ENCODE results near the gene KCNK3.
"Not testable (repeated sequence)": the region's sequence is repeated elsewhere in the genome, so short reads cannot be mapped to it uniquely, and the experiment has no call there.

The KCNK3 gene

GRCh38 chr2:26692279-26692896 lies at the start of gene KCNK3:
Gene KCNK3 (plus strand): TSS chr2:26692722. CDS start chr2:26692876, 154 bp downstream.
- peak; percentile 46 to 65 for DNase-seq

GRCh38 chr2:26644188-26644835 lies 48.2 kb upstream of the KCNK3 start:
- DNase-seq = no peak

- DNase-seq = no peak
These were observed 46.8 kb upstream of the KCNK3 start for GRCh38 chr2:26645762-26646161.

- no peak for DNase-seq
These were observed 45.4 kb upstream of the KCNK3 start for GRCh38 chr2:26646986-26647672.

DNA sequence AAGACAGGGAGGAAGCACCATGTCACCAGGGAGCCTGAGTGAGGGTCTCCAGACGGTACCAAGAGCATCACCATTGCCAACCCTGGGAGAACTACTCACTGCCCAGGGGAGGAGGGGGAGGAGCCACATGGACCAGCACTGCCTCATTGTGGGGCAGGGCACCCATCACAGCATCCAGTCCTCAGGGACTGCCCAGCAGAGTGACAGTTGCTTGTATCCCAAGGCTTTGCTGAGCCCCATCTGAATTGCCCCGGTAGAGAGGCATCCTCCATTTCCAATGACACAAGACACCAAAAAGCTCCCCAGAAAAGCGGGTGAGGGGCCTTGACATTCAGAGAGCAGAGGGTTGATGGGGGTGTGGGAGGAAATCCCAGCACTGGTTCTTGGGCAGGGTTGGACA lies 44.5 kb upstream of the KCNK3 start:
- DNase-seq = no peak

DNA sequence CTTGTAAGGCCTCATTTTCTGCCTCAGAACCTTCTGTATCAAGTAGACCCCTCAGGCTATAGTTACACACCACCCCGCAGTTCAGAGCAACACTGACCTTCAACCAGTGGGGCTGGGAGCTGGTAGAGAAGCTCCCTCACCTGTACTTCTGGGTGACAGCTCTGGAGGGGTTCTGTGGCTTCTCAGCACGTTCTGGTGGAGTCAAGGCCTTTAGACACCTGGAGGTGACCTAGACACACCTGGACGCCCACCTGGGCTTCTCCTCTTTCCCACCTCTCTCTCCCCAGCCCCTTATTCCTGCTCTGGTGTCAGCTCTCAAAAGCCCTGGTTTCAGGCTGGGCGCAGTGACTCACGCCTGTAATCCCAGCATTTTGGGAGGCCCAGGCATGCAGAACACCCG lies 44.0 kb upstream of the KCNK3 start:
- DNase-seq = no peak

- DNase-seq = peak; percentile 94 to 96
These were observed 43.2 kb upstream of the KCNK3 start for GRCh38 chr2:26649322-26649721.

GRCh38 chr2:26649992-26650712 lies 42.4 kb upstream of the KCNK3 start:
- no peak for DNase-seq

DNA sequence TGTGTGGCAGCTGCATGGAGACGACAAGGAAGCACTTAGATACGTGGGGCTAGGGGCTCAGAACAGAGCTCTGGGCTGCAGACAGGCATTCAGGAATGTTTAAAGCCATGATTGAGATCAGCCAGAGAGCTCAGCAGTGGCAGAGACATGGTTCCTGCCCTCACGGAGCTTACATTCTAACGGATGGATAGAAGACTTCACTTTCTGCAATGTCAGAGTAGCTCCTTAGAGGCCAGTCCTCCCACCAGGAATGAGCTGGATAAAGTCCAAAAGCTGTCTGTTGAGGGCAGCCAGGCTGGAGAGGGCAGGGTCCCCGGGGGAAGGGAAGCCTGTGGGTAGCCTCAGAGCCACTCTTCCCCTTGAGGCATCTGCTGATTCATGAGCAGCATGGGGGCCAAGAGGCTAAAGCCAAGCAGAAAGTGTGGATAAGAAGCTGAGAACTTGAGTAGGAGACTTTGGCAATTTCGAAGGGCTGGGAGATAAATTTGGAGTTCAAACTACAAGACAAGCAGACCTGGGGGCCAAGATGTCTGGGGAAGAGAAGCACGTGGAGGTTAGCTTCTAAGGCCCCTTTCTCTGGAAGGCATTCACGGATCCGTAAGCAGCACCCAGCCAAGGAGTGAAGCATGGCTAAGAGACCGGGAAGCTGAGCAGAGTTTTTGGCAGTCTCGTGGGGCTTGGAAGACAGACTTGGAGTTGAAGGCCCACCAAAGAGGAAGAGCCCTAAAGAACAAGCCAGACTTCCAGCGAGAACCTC lies 41.6 kb upstream of the KCNK3 start:
- no peak for DNase-seq

- DNase-seq = no peak
These were observed 41.1 kb upstream of the KCNK3 start for GRCh38 chr2:26651470-26651771.

DNA sequence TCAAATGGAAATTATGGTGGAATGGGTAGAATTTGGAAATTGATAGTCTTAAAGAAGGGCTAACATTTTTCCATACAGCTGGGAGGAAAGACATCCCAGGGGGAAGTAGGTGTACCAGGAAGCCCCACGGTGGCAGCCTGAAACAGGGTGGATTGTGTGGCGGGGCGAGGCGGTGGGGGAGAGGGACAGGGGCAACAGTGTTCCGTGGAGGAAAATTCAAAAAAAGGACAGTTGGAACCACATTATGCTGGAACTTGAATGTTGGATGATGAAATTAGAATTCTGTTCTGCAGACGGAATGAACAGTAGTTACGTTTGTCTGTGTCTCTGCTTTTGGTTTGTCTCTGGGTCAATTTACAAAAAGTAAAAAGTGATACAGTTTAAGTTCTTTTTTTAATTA lies 40.7 kb upstream of the KCNK3 start:
- DNase-seq = no peak

- DNase-seq = peak in 1 of 2 experiments; percentile 51
These were observed 40.0 kb upstream of the KCNK3 start for GRCh38 chr2:26652361-26653041.

DNA sequence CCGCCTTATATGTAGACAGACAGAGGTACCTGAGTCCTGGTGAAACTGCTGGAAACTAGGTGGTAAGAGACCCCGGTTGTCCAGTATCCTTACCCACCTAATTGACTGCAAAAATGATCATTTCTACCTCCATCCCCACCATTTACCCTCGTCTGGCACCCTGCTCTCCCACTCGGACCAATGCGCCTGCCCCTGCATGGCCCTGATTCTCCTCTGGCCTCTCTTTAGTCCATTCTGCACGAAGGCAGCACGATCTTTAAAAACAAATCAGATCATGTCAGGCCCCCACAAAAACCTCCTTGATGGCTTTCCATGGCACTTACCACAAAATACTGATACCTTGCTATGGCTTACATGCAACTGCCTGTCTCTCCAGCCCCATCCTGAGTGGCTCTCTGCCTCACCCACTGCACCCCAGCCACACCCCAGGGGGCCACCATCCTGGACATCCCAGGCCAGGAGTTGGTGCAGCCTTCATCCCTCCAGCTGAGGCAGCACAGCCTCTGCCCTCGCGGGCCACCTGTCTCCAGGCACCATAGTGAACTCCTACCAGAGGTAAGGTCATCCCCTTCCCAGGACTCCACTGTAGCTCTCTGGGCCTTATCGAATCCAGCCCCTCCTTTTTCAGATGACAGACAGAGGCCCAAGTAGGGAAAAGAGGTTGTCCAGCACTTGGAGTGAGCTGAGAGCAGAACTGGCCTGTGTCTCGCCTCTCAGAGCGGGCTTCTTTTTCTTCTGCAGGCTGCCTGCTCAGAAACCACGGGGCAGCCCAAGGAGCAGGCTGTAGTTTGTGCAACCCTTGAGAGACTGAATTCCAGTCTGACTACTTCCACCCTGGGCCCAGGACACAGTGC lies 39.1 kb upstream of the KCNK3 start:
- DNase-seq = no peak

- DNase-seq = no peak
These were observed 38.5 kb upstream of the KCNK3 start for GRCh38 chr2:26654061-26654340.

- DNase-seq = not testable (repeated sequence)
These were observed 37.4 kb upstream of the KCNK3 start for GRCh38 chr2:26655120-26655519.

DNA sequence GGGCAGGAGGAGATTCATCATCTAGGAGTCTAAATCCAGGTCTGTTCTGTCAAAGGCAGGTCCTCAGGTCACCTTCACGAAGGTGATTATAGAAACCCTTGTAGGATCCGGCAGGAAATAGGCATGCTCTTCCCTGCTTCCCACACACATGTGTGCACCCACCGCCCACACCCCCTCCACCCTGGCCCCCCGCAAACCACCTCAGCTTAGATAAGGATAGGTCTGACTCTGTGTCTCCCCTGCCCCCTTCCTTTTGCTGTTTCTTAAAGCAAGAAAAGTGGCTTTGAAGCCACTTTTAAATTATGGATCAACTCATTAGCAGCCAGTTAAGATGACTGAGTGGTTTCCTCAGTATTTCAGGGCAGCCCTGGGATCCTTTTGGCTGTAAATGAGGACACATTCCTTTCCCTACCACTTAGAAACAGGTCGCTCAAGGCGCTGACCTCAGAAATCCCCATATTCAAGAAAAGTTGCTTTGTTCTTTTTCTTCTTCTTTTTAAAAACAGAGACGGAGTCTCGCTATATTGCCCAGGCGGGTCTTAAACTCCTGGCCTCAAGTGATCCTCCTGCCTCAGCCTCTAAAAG lies 36.8 kb upstream of the KCNK3 start:
- no peak for DNase-seq

- no peak for DNase-seq
These were observed 35.3 kb upstream of the KCNK3 start for GRCh38 chr2:26657265-26657664.

DNA sequence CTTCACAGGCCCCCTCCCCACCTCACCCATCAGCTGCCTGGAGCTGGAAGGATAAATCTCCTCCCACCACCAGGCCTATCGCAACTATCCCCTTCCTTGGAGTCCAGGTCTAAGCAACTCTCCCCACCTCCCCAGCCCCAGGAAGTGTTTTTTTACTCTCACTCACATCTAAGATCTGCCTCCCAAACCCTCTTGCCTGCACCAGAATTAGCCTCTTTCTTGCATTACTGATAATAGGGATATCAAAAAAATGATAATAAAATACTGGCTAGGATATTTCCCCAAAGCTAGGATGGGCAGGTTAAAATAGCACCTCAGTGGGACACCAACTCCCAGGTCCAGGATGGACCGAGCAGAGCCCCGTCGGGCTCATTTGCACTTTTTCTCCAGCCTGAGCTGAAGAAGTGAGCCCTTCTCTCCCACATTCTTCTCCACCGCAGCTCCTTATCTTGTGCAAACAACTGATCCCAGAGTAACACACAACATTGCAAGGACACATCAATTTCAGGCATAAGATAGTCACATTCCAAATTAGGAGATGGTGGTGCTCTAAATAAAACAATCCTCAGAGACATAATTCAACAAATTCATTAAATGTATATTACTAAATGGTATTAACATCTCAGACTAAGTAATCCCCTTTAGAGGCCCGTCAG lies 33.7 kb upstream of the KCNK3 start:
- DNase-seq = no peak

DNA sequence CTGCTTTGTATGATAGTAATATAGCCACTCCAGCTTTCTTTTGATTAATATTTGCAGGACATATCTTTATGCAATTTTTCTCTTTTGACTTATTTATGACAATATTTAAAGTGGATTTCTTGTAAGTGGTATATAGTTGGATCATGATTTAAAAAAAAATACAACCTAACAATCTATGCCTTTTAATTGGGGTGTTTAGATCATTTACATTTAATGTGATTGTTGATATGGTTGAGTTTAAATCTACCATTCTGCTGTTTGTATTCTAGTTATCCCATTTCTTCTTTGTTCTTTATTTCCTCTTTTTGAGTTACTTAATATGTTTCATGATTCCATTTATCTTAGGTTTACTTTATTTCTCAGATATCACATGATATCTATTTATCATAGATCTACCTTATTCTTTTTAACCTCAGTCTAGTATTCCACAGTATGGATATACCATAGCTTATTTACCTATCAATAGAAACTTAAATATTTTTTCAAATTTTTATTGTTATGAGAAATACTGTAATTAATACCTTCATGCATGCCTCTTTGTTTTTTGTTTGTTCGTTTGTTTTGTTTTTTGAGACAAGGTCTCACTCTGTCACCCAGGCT lies 32.1 kb upstream of the KCNK3 start:
- no peak for DNase-seq

DNA sequence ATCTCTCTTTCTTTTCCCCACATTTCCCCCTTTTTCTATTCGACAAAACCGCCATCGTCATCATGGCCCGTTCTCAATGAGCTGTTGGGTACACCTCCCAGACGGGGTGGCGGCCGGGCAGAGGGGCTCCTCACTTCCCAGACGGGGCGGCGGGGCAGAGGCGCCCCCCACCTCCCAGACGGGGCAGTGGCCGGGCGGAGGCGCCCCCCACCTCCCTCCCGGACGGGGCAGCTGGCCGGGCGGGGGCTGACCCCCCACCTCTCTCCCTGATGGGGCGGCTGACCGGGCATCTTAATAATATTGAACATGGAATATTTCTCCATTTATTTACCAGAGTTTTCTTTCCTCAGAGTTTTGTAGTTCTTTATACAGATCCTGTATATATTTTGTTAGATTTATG lies 27.2 kb upstream of the KCNK3 start:
- DNase-seq = not testable (repeated sequence)
